Measurements from ENCODE around the gene DOK3.

DNA sequence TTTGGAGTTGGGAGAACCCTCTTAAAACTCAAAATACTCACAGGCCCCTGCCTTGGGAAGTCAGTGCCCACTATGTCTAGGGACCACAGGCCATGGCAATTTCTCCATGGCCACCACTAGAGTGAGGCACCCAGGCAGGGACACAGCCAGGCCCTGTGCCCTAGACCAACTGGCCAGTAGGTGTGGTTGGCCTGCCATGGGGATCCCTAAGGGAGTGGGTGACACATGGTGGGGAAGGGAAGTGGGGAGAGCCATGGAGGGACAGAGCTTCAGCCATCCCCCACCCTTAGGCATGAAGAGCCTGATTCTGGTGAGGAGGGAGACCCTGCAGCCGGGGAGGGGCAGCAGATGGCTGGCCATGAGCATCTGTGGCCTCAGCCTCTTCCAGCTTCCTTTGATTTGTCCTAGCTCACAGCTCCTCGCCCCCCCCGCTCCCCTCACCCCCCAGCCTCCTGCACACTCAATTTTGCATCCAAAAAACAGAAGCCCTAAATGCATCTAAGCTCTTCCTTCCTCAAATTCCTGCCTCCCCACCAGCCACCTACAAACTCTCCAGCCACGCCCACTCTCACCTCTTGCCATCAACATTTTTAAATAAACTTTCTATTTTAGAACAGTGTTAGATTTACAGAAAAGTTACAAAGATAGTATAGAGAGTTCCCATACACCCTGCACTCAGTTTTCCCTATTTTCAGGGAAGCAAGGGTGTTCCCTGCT lies 34.6 kb downstream of the DOK3 start:
- TF ChIP-seq, protein P1, sequence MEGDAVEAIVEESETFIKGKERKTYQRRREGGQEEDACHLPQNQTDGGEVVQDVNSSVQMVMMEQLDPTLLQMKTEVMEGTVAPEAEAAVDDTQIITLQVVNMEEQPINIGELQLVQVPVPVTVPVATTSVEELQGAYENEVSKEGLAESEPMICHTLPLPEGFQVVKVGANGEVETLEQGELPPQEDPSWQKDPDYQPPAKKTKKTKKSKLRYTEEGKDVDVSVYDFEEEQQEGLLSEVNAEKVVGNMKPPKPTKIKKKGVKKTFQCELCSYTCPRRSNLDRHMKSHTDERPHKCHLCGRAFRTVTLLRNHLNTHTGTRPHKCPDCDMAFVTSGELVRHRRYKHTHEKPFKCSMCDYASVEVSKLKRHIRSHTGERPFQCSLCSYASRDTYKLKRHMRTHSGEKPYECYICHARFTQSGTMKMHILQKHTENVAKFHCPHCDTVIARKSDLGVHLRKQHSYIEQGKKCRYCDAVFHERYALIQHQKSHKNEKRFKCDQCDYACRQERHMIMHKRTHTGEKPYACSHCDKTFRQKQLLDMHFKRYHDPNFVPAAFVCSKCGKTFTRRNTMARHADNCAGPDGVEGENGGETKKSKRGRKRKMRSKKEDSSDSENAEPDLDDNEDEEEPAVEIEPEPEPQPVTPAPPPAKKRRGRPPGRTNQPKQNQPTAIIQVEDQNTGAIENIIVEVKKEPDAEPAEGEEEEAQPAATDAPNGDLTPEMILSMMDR (IDR thresholded peaks at IDR 0.05) = no peak
- TF ChIP-seq POLR2A (IDR thresholded peaks at IDR 0.05) = no peak

All from transverse colon (tissue), 3 donors.